CD4-positive, alpha-beta T cell treated with Interleukin-4 for 1 hour (primary cell): Measurements from ENCODE around the gene TGM1.
A peak's percentile ranks its signal among the peaks of the same experiment; 100 is the strongest.

Experiments
- DNase-seq, 2 donors: peaks; one replicate each; pipeline ENCODE4 v3.0.0-alpha.2; 2020 to 2022

TGM1 gene

DNA sequence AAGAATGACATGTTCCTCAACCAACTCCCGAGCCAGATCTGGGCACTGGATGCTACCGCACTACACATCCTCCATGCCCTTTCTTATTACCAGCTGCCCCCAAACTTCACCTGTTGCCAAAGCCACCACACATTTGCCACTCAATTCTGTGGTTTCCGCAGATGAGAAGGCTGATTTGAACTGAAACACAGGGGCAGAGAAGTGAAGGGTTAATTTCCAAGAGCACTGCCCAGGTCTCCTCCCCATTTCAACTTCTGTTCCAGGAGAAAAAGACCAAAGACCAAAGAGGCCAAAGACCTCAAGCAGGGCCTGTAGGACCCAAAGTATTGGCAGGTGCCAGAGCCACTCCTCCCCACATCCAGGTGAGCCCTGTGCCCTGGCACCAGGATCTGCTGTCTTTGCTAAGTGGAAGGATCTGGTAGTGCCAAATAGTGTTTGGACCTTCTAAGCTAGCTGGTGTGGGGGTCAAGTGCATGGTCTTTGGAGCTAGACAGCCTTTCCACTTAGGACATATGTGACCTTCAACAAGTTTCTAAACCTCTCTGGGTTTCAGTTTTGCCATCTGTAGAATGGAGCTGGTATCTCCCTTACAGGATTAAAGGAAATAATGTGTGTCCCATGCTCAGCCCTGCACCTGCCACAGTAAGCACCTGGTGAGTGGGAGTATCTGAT lies 28.6 kb upstream of the TGM1 start:
- DNase-seq = no peak

DNA sequence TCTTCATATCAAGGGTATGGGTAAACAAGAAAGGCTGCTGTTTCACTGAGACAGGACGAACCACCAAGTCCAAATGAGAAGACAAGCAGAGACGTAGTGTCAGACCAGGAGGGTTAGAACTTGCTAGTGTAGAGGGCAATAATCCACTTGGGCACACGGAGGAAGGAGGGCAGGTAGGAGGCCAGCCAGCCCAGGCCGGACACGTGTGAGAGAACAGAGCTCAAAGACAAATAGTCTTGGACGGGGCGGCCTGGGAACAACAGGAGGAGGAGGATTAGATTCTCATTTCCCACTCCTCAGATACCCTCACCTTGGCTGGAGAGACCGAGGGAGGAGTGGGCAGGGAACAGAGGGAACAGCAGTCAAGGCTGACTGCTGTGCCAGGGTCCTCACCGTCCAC lies 27.8 kb upstream of the TGM1 start:
- no peak for DNase-seq

GRCh38 chr14:24289649-24290280 lies 26.8 kb upstream of the TGM1 start:
- no peak for DNase-seq

DNA sequence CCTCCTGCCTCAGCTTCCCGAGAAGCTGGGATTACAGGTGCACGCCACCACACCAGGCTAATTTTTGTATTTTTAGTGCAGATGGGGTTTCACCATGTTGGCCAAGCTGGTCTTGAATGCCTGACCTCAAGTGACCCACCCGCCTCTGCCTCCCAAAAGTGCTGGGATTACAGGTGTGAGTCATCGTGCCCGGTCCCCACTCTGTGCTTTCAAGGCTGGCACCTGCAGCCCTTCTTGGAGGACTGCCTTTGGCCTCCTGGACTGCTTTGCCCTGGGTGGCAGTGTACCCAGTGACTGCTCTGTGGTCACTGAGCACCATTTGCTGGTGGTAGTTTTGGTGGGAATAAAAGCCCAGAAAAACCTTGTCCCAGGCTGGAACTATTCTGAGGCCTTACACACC lies 24.0 kb upstream of the TGM1 start:
- DNase-seq = no peak

GRCh38 chr14:24285351-24285750 lies 22.4 kb upstream of the TGM1 start:
- no peak for DNase-seq

DNA sequence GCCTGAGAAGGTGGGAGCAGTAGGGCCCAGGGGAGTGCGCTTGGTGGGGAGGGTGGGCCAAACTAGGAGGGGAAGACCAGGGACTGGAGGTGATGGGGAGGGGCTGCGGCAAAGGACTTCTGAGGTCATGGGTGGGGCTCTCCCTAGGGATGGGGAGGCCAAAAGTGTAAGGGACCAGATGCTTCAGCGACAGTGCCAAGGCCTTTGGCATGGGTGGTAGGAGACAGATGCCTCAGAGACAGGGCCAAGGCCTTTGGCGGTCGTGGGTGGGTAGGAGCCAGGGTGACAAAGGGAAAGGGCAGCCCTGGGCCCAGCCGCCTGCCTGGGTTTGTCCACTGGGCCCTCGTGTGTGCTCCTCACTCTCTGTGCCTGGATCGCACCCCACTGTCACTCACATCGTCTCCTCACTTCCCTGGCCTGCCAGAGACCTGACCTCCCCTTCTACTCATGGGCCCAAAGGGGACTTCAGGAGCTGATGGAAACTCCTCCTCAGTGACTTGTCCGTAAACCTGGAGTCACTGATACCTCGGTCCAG lies 21.6 kb upstream of the TGM1 start:
- DNase-seq = no peak

DNA sequence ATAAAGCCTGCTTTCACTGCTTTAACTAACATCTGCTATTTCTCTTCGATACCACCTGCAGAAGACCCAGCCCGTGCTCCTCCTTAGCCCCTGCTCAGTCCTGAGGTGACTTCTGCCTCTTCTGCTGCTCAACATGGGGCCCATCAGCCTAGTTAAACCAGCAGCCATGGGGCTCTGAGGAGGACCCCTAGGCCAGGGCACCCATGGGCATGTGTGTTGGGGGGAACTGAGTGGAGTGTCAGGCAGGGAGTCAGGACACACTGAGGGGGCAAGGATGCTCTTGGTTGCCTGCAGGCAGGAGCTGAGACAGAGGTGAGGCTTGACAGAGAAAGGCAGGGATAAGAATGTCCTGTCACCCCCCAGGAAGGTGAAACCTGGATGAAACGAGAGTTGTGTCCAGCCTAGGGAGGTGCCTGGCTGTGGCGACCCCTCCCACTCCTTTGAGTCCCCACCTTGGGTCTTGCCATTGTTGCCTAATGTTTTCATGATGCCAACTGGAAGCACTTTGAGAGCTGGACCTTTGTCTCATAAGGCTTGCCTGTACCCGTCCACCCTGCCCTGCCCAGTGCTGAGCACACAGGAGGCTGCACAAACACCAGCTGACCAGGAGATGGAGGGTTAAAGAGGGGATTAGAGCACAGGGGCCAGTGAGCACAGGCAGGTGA lies 21.0 kb upstream of the TGM1 start:
- DNase-seq = no peak

- DNase-seq = no peak
These were observed 19.8 kb upstream of the TGM1 start for GRCh38 chr14:24282736-24283135.

DNA sequence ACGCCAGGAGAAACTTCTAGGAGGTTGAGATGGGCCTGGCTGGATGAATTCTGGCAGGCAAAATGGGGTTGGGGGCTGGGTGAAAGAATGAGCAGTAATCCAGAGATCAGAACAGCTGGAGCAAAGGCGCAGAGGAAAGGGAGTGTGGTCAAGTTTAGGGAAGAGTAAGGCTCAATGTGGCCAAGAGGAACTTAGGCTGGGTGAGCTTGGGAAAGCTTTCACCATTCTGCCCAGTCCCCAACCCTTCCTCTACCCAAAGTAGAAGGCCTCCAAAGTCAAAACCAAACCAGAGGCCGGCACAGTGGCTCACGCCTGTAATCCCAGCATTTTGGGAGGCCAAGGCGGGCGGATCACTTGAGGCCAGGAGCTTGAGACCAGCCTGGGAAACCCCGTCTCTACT lies 18.7 kb upstream of the TGM1 start:
- DNase-seq = no peak

DNA sequence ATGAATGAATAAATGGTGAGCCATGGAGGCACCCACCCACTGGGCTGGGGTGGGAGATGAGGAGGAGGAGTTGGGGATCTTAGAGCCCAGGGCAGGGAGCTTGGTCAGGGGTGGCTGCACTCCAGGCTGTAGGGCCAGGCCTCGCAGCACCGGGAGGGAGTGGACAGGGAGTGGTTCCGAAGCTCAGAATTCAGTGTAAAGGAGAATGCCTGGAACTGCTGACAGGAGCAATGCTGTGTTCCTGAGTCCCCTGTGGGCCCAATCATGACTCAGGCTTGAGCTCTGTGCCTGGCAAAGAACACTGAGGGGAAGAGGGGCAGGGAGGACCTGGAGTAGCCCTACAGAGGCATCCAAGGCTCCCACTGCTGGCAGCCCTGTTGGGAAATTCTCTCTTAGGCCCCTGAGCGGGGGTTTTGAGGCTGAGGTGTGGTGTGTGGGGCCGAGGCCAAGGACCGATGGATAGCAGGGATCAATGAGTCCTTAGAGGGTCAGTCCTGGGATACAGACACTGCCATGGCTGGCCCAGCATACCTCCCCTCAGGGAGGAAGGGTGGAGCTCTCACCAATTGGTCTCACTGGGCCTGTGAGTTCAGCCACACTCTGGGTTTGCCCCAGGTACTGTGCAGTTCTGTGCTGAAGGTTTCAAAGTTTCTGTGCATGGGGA lies 18.0 kb upstream of the TGM1 start:
- DNase-seq = no peak

DNA sequence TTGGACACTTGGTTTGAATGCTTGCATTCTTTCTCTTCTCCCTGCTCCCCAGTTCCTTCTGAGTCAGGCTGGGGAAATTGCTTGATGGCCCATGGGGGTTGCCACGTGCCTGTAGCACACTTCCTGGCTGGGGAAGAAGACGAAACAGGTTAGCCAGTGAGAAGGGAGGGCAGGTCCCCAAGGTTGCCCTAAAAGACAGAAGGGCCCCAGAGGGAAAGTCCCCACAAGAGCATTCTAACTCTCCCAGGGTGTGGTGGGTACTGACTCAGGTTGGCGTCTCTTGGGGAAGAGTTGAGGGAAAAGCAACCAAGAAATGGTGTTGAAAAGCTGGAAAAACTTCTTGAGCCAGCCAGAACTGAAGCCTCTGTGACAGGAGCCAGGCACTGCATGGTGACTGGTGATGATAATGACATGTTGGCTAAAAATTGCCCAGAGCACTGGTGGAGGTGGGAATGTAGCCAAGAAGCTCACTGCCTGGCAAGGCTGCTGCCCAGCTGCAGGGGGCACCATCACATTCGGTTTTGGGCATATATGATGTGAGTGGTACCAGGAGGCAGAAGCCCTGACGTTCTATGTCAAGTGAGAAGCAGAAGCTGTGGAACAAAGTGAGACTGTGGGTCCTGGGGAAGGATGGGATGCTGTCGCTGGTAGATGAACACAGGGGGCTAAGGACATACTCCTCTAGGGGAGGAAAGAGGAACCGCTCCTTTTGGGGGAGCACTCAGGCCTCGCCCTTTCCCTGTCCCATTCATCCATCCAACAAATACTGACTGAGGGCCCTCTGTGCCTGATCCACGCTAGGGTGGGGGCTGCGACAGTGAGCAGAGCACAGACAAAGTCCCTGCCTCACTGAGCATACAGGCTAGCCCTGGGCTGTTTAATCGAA lies 16.6 kb upstream of the TGM1 start:
- peak; percentile 69 for DNase-seq

- DNase-seq = no peak
These were observed 15.4 kb upstream of the TGM1 start for GRCh38 chr14:24278424-24278823.

GRCh38 chr14:24277606-24278321 lies 14.8 kb upstream of the TGM1 start:
- DNase-seq = peak in 1 of 2 donors; percentile 62

GRCh38 chr14:24277071-24277470 lies 14.1 kb upstream of the TGM1 start:
- no peak for DNase-seq

GRCh38 chr14:24274101-24274543 lies 11.1 kb upstream of the TGM1 start:
- peak; percentile 57 to 64 for DNase-seq

- no peak for DNase-seq
These were observed 10.5 kb upstream of the TGM1 start for GRCh38 chr14:24273422-24273998.

DNA sequence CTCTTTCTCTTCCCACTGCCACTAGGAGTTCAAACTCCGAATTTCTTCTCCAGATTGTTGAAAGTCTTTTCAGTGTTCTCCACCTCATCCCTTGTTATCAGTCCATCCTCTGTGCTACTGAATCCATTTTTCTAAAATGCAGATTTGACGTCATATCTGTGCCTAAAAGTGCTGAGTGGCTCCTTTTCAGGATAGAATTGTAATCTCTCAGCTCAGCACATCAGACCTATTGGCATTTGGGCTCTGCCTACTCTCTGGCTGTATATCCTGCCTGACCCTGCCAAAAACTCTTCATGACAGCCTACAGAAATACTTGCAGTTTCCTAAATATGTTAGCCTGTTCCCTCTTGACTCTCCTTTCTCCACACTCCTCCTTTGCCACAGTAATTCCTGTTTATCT lies 9.5 kb upstream of the TGM1 start:
- no peak for DNase-seq

DNA sequence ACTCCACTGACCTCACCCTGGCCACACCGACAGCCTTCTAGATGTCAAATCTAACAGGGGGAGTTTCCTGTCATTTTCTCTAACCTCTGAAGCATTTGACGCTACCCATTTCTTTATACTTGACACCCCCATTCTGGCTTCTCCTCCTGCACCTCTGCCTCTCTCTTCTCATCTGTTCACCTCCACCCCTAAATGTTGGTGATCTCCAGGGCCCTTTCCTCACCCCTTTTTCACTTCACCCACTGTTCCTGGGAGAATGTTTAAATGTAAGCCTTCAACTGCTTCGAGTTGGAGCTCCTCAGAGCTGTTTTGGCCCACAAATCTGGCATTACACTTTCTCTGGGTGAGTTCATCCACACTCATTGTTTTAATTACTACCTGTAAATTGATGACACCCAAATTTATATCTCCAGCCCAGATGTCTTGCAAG lies 8.9 kb upstream of the TGM1 start:
- no peak for DNase-seq

DNA sequence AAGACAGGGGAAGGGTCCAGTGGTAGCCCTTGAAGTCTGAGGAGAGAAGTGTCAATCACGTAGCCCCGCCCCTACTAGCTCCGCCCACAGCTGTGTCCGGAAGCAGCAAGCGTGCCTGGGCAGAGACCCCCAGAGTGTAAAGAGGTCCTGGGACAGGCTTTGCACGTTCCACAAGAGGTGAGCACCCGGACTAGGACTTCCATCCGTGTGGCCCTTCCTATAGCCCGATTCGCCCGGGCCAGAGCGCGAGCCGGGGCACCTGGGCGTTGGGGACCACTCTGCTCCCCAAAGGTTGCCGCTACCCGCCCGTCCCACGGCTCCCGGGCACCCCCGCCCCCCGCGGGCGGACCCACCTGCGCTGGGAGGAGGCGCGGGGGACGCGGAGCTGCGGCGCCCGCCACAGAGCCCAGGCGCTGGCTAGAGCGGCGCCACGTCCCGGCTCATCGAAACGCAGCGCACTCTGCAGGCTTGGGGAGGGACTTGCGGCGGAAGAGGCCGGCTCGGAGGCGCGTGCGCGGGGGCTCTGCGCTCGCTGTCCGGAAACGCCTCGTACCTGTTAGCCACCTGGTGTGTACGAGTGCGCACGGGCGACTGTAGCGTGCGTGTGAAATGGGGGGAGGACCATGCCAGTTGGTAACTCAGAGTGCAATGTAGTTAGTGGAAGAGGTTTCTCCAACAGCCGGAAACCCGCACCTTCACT lies 8.3 kb upstream of the TGM1 start, which contains the start of gene RABGGTA:
RABGGTA (minus strand) TSS at position 464 of the 700 bp plus-strand sequence. CDS start 482 bp downstream, outside the sequence.
- peak; percentile 95 to 96 for DNase-seq

DNA sequence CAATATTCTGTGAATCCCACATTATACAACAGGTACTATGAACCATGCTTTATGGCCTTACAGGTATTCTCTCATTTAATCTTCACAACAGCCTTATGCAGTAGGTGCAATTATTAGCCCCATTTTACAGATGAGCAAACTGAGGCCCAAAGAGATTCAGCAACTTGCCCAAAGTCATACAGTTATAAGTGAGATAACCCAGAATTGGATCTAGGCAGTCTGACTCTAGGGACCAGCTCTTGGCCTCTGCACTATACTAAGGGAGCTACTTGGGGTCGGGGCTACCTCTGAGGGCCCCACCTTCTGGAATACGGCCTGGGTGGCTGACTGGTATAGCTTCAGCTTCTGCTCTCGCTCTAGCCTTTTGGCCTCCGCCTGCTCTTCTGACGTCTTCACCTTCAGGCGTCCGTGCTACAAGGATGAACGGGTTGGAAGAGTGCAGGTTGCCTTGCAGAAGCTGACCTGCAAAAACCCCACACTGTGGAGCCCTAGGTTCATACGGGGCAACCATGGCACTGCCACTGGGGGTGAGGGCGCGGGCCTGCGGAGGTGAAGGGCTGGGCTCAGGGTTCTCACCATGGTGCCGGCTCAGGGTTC lies 7.7 kb upstream of the TGM1 start:
- DNase-seq = no peak
